GM21526 (cell line): ENCODE data around the gene MTMR3.

ENCODE experiments used
- ATAC-seq: cut with Tn5 transposase; IDR thresholded peaks from one replicate; pipeline ENCODE4 v1.9.1; 2021; ENCODE audit warnings: moderate library complexity; ENCODE audit not compliant: unreplicated experiment, low FRiP score

The MTMR3 gene

GRCh38 chr22:29994943-29995342 is 112.0 kb downstream of the MTMR3 start:
- ATAC-seq = no peak

- ATAC-seq = no peak
Observed at GRCh38 chr22:29997107-29997506, 114.1 kb downstream of the MTMR3 start.

GRCh38 chr22:29997516-29997915 is 114.5 kb downstream of the MTMR3 start:
- ATAC-seq = no peak

DNA sequence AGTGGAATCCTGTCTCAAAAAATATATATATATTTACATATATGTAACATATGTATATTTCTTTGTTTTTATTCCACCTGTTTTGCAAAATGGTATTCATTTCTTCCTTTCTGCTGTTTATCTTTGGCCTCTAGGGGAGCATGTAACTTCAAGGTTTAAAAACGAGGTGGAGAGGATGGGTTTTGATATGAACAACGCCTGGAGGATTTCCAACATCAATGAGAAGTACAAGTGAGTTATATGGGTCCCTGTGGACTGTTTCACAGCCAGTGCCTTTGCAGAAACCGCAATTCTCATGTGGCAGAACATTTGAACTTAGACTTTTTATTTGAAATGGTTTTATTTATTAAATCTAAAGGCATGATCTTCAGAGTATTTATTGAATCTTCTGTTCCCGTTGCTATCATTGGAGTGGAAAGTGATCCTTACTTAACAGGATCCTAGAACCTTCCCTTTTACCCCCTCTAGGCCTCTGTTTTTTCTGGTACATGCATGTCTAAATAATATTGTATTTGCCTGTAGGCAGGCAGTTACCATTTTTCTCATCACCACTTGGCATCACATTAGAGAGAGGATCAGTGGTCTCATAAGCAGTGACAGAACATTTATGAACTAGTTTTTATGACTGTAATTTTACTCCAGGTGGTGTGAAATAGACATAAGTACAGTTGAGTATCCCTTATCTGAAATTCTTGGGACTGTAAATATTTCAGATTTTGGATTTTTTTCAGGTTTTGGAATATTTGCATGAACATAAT is 115.8 kb downstream of the MTMR3 start:
- ATAC-seq = no peak

DNA sequence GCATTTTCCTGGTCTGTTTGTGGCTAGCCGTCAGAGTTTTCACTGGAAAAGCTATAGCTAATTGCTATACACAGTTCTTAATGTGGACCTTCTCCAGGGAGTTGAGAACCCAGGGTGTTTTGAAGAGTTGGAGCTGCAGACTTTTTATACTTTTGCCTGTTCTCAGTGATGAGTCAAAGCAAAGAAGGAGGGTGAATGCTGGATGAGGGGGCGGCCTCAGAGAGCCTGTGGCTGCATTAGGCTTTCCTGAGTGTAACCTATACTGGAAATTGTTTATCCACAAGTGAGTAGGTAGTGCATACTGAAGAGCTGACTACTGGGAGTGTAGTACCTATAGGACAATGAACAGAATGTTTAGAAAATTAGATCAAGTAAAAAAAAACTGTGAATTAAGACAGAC is 117.6 kb downstream of the MTMR3 start:
- no peak for ATAC-seq

DNA sequence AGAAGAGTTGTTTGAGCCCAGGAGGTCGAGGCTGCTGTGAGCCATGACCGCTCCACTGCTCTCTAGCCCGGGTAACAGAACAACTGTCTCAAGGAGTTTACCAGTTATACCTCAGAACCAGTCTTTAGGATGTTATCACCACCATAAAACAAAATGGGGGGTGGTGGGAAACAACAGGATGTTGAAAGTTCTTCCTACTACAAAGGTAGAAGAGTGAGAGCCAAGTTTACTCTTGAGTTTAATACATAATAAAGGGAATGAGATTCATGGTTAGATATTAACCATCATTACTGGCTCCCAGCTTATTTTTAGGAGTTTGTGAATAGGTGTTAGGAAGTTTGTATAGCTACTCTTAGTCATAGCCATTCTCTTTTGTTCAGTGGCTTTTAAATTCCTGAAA is 118.5 kb downstream of the MTMR3 start:
- no peak for ATAC-seq

GRCh38 chr22:30002861-30003486 is 120.0 kb downstream of the MTMR3 start:
- no peak for ATAC-seq

DNA sequence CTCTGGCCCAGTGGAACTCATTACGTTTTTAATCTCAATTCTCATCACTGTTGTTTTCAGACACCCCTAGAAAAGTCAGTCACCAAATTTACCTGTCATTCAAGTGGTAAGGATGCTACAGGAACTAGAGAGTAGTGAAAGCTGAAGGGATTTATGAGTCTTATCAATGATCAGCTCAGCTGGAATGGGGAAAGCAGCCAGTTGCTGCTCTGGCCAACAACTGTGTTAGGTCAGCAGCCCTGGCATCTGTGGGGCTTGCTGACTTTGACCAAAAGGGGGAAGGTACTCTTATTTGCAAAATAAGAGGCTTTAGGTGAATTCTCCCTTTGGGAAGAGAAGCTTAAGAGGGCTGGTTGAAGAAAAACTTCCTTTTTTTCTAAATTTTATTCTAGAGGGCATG is 121.1 kb downstream of the MTMR3 start:
- no peak for ATAC-seq

DNA sequence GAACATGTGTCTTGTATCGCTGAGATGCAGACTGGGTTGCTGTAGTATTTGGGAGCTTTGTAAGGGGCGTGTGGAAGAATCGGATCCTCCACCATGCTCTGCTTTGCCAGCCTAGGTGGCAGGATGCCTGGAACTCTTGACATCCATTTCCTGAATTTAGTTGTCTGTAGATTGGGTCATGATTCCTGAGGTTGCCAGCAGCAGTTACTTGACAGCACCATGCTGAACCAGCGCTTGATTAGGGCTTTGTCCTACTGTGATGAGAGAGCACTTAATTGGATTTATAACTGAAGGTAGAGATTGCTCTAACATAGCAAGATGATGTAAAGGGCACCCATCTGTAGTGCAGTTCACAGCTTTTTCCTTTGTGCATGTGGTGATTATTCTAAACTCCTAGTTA is 121.7 kb downstream of the MTMR3 start:
- no peak for ATAC-seq

DNA sequence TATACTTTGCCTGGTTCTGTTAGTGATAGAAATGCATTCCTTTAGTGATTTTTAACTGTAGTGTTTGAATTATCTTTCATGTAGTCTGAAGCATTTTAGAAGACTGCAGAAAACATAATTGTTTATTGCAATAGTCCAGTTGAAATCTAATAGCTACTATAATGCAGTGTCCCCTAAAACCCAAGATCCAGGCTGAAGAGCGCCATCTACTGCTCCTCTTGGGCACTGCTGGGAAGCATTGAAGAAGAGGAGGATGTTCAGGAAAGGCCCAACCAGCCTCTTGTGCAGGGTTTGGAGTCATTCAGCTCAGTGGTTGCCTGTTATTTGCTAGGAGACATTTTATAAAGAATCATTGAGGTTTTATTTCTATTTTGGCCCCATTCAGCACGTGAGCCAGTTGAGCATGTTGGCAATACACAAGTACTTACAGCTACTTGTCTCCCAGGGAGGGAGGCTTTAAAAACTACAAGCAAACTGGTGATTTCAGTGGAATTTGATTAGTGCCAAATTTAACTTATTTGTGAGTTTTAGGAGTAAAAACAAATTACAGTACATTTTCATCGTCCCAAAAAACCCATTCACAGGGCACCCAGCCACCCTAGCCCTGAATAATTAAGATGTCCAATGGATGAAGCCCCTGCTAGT is 122.4 kb downstream of the MTMR3 start:
- ATAC-seq = no peak

- no peak for ATAC-seq
Observed at GRCh38 chr22:30007361-30007760, 124.4 kb downstream of the MTMR3 start.

DNA sequence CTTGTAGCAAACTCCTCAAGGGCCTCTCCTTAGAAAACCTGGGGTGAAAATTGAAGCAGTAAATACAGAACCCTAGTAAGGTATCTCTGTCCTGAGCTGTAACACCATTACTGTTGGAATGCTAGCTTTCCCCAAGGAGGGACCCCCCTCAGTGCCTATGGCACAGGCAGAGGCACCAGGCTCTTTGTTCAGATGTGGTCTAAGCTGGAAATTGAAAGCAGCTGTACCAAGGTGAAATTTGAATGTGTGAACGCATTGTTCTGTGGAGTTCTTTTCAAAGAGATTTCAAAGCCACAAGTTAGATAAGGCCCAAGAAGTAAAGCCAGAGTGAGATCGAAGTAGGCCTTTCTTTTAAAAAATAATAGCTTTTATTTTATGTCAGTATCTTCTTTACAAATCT is 125.4 kb downstream of the MTMR3 start:
- no peak for ATAC-seq

- no peak for ATAC-seq
Observed at GRCh38 chr22:30009478-30009877, 126.5 kb downstream of the MTMR3 start.

GRCh38 chr22:30010789-30011405 is 127.9 kb downstream of the MTMR3 start:
- ATAC-seq = no peak

DNA sequence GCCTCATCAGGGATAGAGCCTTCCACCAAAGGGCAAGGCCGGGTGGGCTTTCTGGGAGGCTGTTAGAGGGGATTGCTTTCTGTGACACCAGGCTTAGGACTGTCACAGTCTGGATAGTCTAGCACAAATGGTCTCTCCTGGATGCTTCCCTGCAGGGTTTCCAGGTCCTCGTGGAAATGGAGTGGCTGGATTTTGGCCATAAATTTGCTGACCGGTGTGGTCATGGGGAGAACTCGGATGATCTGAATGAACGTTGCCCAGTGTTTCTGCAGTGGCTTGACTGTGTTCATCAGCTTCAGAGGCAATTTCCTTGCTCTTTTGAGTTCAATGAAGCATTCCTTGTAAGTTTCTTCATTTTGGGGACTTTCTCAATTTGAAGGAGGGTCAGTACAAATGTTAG is 130.2 kb downstream of the MTMR3 start:
- no peak for ATAC-seq

DNA sequence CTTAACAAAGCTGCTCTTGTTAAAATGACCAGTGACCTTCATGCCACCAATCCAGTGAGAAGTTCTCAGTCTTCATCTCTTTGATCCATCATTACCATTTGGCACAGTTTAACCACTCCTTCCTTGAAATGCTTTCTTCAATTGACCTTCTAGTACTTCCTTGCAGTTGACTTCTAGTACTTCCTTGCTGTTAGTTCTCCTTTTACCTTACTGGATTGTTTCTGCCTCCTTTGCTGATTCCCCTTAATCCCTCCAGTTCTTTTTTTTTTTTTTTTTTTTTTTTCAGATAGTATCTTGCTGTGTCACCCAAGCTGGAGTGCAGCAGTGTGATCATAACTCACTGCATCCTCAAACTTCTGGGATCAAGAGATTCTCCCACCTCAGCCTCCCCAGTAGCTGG is 131.3 kb downstream of the MTMR3 start:
- no peak for ATAC-seq

DNA sequence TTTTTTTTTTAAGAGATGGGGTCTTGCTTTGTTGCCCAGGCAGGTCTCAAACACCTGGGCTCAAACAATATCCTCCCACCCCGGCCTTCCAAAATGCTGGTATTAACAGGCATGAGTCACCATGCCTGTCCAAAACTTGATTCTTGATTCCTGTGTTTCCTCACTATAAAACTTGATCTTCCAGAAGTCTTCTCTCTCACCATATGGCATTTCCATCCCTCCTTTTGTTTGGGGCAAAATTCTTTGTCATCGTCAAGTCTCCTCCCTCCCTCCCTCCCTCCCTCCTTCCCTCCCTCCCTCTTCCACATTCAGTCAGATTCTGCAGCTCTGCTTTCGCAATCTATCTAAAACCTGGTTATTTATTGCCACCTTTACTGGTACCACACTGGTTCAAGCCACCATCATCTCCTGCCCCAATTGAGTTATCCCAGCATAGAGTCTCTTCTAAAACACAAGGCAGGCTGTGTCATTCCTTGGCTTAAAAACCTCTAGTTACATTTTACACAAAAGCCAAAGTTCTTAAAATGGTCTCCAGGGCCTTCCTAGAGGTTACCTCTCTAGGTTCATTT is 132.3 kb downstream of the MTMR3 start:
- no peak for ATAC-seq

DNA sequence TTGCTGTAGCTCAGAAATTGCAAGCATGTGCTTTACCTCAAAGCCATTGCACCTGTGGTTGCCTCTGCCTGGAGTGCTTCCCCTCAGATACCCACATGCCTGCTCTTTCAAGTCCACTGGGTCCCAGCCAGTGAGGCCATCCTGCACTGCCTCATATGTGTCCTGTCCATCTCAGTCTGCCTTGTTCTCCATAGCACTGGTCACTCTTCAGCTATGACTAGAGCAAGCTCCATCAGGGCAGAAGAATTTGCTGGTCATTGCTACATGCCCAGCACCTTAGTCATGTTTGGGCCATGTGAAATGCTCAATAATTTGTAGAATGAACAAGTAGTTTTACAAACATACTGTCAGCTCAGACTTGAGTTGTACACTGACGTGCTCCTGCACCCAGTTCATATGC is 132.9 kb downstream of the MTMR3 start:
- ATAC-seq = no peak

DNA sequence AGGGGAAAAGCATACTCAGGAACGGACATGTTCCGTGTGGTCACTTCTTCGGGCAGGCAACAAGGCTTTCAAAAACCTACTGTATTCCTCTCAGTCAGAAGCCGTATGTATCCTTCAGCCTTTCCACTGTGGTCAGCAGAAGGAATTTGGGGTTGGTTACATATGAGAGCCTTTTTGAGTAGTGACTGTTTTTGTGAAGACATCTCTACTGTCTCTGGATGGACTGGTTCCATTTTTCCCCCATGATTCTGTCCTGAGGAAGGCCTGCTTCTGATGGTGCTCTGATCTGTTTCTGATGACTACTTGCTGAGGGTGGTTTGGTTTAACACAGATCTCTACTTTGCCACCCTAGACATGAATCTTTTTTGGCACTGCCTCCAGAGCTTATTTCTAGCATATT is 133.6 kb downstream of the MTMR3 start:
- no peak for ATAC-seq

DNA sequence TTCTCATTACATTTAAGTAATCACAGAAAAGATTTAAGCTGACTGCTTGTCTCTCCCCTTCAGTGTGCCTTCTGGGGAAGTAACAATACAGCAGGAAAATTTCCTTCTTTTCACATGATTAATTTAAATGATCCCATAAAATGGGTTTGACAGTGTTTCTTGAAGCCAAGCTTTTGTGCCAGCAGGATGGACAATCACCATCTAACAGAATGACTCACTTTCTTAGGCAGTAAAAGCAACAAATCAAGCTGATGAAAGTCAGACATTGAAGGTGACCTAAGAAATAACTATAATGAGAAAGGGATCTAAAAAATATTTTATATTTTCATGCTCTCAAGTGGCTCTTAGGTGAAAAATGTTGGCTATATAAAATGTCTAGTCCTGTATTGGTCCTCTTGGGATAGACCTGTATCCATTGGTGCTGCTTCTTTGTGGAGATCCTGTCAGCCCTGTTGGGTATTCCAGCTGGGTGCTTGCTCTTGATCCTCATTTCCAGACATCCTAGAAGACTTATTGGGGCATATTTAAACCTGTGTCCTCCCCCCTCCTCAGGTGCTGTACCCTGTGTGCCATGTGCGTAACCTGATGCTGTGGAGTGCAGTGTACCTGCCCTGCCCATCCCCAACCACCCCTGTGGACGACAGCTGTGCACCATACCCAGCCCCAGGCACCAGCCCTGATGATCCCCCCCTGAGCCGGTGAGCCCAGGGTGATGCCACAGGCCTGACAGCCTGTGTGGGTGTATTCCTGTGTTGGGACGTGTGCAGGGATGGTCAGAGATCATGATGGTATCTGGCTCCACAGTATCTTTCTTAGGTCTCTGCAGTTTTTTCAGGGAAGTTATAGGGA is 134.6 kb downstream of the MTMR3 start:
- ATAC-seq = no peak
